HG03159 (cell line): ENCODE measurements around the gene PRELP.
"Not testable (repeated sequence)": the region's sequence is repeated elsewhere in the genome, so short reads cannot be mapped to it uniquely, and the experiment has no call there.

Experiments
- ATAC-seq: cut with Tn5 transposase; IDR thresholded peaks from one replicate; pipeline ENCODE4 v1.9.1; 2021; ENCODE audit warnings: mild to moderate bottlenecking, moderate library complexity; ENCODE audit not compliant: unreplicated experiment

PRELP gene

GRCh38 chr1:203504400-203505250 lies 29.0 kb downstream of the PRELP start:
- ATAC-seq = no peak

GRCh38 chr1:203505526-203506204 lies 30.1 kb downstream of the PRELP start:
- no peak for ATAC-seq

GRCh38 chr1:203506858-203507626 lies 31.4 kb downstream of the PRELP start:
- no peak for ATAC-seq

- no peak for ATAC-seq
Measured at GRCh38 chr1:203507759-203508158, 32.2 kb downstream of the PRELP start.

GRCh38 chr1:203508463-203509073 lies 33.0 kb downstream of the PRELP start:
- no peak for ATAC-seq

- ATAC-seq = no peak
Measured at GRCh38 chr1:203509135-203509534, 33.5 kb downstream of the PRELP start.

- no peak for ATAC-seq
Measured at GRCh38 chr1:203511513-203511912, 35.9 kb downstream of the PRELP start.

GRCh38 chr1:203511930-203512329 lies 36.3 kb downstream of the PRELP start:
- ATAC-seq = no peak

- ATAC-seq = no peak
Measured at GRCh38 chr1:203512517-203512847, 36.9 kb downstream of the PRELP start.

- ATAC-seq = no peak
Measured at GRCh38 chr1:203512848-203513584, 37.4 kb downstream of the PRELP start.

GRCh38 chr1:203513585-203514031 lies 38.0 kb downstream of the PRELP start:
- no peak for ATAC-seq

GRCh38 chr1:203516184-203516583 lies 40.6 kb downstream of the PRELP start:
- no peak for ATAC-seq

- no peak for ATAC-seq
Measured at GRCh38 chr1:203516906-203517305, 41.3 kb downstream of the PRELP start.

GRCh38 chr1:203517426-203518110 lies 42.0 kb downstream of the PRELP start:
- ATAC-seq = no peak

- ATAC-seq = not testable (repeated sequence)
Measured at GRCh38 chr1:203518139-203518538, 42.5 kb downstream of the PRELP start.

GRCh38 chr1:203518541-203518940 lies 42.9 kb downstream of the PRELP start:
- ATAC-seq = no peak

- ATAC-seq = no peak
Measured at GRCh38 chr1:203519053-203519840, 43.6 kb downstream of the PRELP start.

GRCh38 chr1:203519896-203520295 lies 44.3 kb downstream of the PRELP start:
- ATAC-seq = no peak

GRCh38 chr1:203520315-203520714 lies 44.7 kb downstream of the PRELP start:
- no peak for ATAC-seq
